OCI-LY3 (cell line): ENCODE data around the gene ZFYVE9.

Source experiments
- H2AFZ ChIP-seq: fragments of 200-600, 300-600 bp; shearing (Covaris generic); 2 replicates; pipeline ENCODE4 v1.6.0; 2014; ENCODE audit warnings: antibody characterized with exemption, low read depth, low read length
- H3K27ac ChIP-seq: fragments of 200-600, 300-600 bp; sonication (generic); 2 replicates; pipeline ENCODE4 v1.5.1; 2014; ENCODE audit warnings: mild to moderate bottlenecking, low read length, moderate library complexity, mixed read lengths
- H3K27me3 ChIP-seq: fragments of 200-600, 300-600 bp; sonication (generic); 2 replicates; pipeline ENCODE4 v1.6.1; 2014; ENCODE audit warnings: low read depth, low read length, mixed read lengths
- H3K36me3 ChIP-seq: fragments of 200-600, 300-600 bp; sonication (generic); replicated peaks from 2 replicates; pipeline ENCODE3; 2014; ENCODE audit warnings: low read depth, low read length, mixed read lengths
- H3K4me1 ChIP-seq: fragments of 300-600, 200-600 bp; sonication (generic); 2 replicates; pipeline ENCODE4 v1.6.1; 2014; ENCODE audit warnings: low read length, mixed read lengths
- H3K4me2 ChIP-seq: fragments of 200-600, 300-600 bp; sonication (generic); 2 replicates; pipeline ENCODE4 v1.6.1; 2014; ENCODE audit warnings: low read length, mixed read lengths
- H3K4me3 ChIP-seq: fragments of 300-600, 200-600 bp; sonication (generic); 2 replicates; pipeline ENCODE4 v1.5.1; 2014; ENCODE audit warnings: antibody characterized with exemption, mild to moderate bottlenecking, low read length, moderate library complexity
- H3K79me2 ChIP-seq: fragments of 300-600, 200-600 bp; shearing (Covaris generic); 2 replicates; pipeline ENCODE4 v1.6.1; 2014; ENCODE audit warnings: mild to moderate bottlenecking, low read length, mixed read lengths
- H3K9ac ChIP-seq: fragments of 300-600, 200-600 bp; shearing (Covaris generic); 2 replicates; pipeline ENCODE4 v1.6.0; 2014; ENCODE audit warnings: mild to moderate bottlenecking, low read length, moderate library complexity
- H3K9me3 ChIP-seq: fragments of 200-600, 300-600 bp; shearing (Covaris generic); 2 replicates; pipeline ENCODE4 v1.6.1; 2014; ENCODE audit warnings: low read length, mixed read lengths; ENCODE audit not compliant: insufficient read depth
- H4K20me1 ChIP-seq: fragments of 200-600, 300-600 bp; sonication (generic); 2 replicates; pipeline ENCODE4 v1.6.1; 2016; ENCODE audit warnings: low read length, mixed read lengths; ENCODE audit not compliant: insufficient read depth
- EZH2phosphoT487 ChIP-seq: fragments of 200-600 bp; shearing (Covaris generic); IDR thresholded peaks from 2 replicates; pipeline ENCODE4 v1.6.1; 2018; ENCODE audit warnings: antibody characterized with exemption, mixed run types, low read depth
- TF ChIP-seq, protein P1 (sequence below): fragments of 200-600, 300-600 bp; sonication (generic); IDR thresholded peaks from 2 replicates; pipeline ENCODE4 v1.5.1; 2014; ENCODE audit warnings: antibody characterized with exemption, low read length, low read depth

The ZFYVE9 gene

GRCh38 chr1:52122384-52122783, 19.5 kb upstream of the ZFYVE9 start:
- Histone ChIP-seq H3K9ac (no peak overlapping the region), H3K27me3 (0 out of 2 replicates have a peak, but pooled peaks cover 3% of the 10 kb centered on the region), H3K79me2 (no peaks in the 10 kb centered on the region), H4K20me1 (no peaks in the 10 kb centered on the region), H2AFZ (no peak overlapping the region), H3K4me3 (no peak overlapping the region), H3K36me3 (no peaks in the 10 kb centered on the region), H3K4me1 (peaks cover 13% of the 10 kb centered on the region), H3K27ac (no peak overlapping the region), H3K4me2 (no peak overlapping the region), H3K9me3 (no peaks in the 10 kb centered on the region)
- no peak for TF ChIP-seq EZH2phosphoT487
- TF ChIP-seq, protein P1, sequence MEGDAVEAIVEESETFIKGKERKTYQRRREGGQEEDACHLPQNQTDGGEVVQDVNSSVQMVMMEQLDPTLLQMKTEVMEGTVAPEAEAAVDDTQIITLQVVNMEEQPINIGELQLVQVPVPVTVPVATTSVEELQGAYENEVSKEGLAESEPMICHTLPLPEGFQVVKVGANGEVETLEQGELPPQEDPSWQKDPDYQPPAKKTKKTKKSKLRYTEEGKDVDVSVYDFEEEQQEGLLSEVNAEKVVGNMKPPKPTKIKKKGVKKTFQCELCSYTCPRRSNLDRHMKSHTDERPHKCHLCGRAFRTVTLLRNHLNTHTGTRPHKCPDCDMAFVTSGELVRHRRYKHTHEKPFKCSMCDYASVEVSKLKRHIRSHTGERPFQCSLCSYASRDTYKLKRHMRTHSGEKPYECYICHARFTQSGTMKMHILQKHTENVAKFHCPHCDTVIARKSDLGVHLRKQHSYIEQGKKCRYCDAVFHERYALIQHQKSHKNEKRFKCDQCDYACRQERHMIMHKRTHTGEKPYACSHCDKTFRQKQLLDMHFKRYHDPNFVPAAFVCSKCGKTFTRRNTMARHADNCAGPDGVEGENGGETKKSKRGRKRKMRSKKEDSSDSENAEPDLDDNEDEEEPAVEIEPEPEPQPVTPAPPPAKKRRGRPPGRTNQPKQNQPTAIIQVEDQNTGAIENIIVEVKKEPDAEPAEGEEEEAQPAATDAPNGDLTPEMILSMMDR = no peak

GRCh38 chr1:52123622-52124021, 18.3 kb upstream of the ZFYVE9 start:
- no peak overlapping the region for H3K4me3 ChIP-seq
- H3K79me2 ChIP-seq = no peaks in the 10 kb centered on the region
- no peaks in the 10 kb centered on the region for H4K20me1 ChIP-seq
- H3K4me1 ChIP-seq = peaks cover 13% of the 10 kb centered on the region
- H2AFZ ChIP-seq = no peak overlapping the region
- H3K27me3 ChIP-seq = 0 out of 2 replicates have a peak, but pooled peaks cover 14% of the 10 kb centered on the region
- no peaks in the 10 kb centered on the region for H3K36me3 ChIP-seq
- no peak for TF ChIP-seq EZH2phosphoT487
- TF ChIP-seq, protein P1 = no peak
- H3K9me3 ChIP-seq = no peaks in the 10 kb centered on the region
- H3K9ac ChIP-seq = no peak overlapping the region
- no peak overlapping the region for H3K27ac ChIP-seq
- peak overlapping the region; percentile 36 for H3K4me2 ChIP-seq

GRCh38 chr1:52125736-52126359, 16.0 kb upstream of the ZFYVE9 start:
- H3K4me3 ChIP-seq = no peak overlapping the region
- H3K36me3 ChIP-seq = no peaks in the 10 kb centered on the region
- peak overlapping the region; percentile 33 for H3K4me2 ChIP-seq
- no peaks in the 10 kb centered on the region for H3K79me2 ChIP-seq
- H2AFZ ChIP-seq = no peak overlapping the region
- H3K9ac ChIP-seq = no peak overlapping the region
- peaks cover 13% of the 10 kb centered on the region for H3K4me1 ChIP-seq
- H3K27ac ChIP-seq = no peak overlapping the region
- peaks cover 17% of the 10 kb centered on the region; the same call in 1 of the 2 replicates for H3K27me3 ChIP-seq
- no peaks in the 10 kb centered on the region for H3K9me3 ChIP-seq
- no peak for TF ChIP-seq EZH2phosphoT487
- TF ChIP-seq, protein P1 = no peak
- H4K20me1 ChIP-seq = no peaks in the 10 kb centered on the region

GRCh38 chr1:52127181-52128180, 14.4 kb upstream of the ZFYVE9 start:
- no peak overlapping the region for H3K9ac ChIP-seq
- peaks cover 13% of the 10 kb centered on the region for H3K4me1 ChIP-seq
- H2AFZ ChIP-seq = no peak overlapping the region

More at GRCh38 chr1:52127181-52128180, 14.4 kb upstream of the ZFYVE9 start:
- Histone ChIP-seq H4K20me1 (no peaks in the 10 kb centered on the region), H3K36me3 (no peaks in the 10 kb centered on the region), H3K9me3 (no peaks in the 10 kb centered on the region), H3K27me3 (peaks cover 17% of the 10 kb centered on the region; the same call in 1 of the 2 replicates), H3K4me3 (no peak overlapping the region), H3K79me2 (no peaks in the 10 kb centered on the region), H3K27ac (no peak overlapping the region), H3K4me2 (no peak overlapping the region)
- TF ChIP-seq, protein P1 = peak; percentile 72
- no peak for TF ChIP-seq EZH2phosphoT487
